GM23248 (cell line): Measurements from ENCODE around the gene LHFPL2.

Experiments
- EZH2 ChIP-seq: fragments of 200-600 bp; sonication (generic); IDR thresholded peaks from 2 replicates; pipeline ENCODE4 v1.6.1; 2018; ENCODE audit warnings: antibody characterized with exemption, mild to moderate bottlenecking; ENCODE audit not compliant: insufficient read depth, poor library complexity, severe bottlenecking
- EZH2phosphoT487 ChIP-seq: fragments of 200-600 bp; sonication (generic); IDR thresholded peaks from 2 replicates; pipeline ENCODE4 v1.6.1; 2018; ENCODE audit warnings: antibody characterized with exemption, moderate library complexity, mild to moderate bottlenecking, low read depth; ENCODE audit not compliant: insufficient read depth

- no peak for TF ChIP-seq EZH2
- no peak for TF ChIP-seq EZH2phosphoT487
Observed at GRCh38 chr5:78689540-78690252, 41.1 kb upstream of the LHFPL2 start.
